Fibroblast of skin of left quadriceps (primary cell): ENCODE data around the gene TOPORS.
"Not testable (repeated sequence)": the region's sequence is repeated elsewhere in the genome, so short reads cannot be mapped to it uniquely, and the experiment has no call there.

Experiments
- DNase-seq, 2 experiments: peaks; one replicate each; pipeline ENCODE4 v3.0.0-alpha.2; 2013; ENCODE audit warnings: low read depth in 2 of 2

The TOPORS gene

DNA sequence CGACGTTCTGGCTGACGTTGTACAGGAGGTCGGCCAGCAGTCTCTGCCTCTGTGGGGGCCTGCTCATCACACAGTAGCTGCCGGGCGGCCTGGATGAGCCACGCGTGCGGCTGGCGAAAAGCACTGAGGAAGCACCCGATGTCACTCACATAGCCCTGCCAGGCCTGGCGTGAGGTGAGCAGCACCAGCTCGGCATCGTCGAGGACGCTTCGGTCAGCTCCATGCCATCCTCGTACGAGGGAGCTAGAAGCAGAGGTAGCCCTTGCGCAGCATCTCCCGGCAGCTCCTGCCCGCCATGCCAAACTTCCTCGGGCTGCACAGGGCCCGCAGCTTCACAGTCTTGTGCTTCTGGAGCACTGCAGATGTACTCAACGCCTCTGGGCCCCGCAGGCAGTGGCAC lies 14.4 kb upstream of the TOPORS start:
- no peak for DNase-seq

DNA sequence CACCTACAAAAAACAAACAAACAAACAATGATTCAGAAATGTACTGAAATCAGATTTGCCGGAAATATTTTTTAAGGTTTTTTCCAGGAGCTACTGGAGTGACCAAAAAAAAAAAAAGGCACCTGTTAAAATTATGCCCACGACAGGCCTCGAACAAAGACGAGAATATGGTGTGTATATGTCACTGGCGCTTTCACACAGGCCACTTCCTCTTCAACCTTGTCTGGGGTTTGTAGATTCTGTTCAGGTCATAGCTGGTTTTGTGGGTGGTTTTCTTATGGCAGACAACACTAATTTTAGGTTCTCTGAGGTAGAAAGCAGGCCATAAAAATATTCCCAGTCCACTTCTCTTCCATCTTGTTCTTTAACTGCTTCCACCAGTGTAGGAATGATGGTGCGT lies 13.6 kb upstream of the TOPORS start:
- DNase-seq: no peak

DNA sequence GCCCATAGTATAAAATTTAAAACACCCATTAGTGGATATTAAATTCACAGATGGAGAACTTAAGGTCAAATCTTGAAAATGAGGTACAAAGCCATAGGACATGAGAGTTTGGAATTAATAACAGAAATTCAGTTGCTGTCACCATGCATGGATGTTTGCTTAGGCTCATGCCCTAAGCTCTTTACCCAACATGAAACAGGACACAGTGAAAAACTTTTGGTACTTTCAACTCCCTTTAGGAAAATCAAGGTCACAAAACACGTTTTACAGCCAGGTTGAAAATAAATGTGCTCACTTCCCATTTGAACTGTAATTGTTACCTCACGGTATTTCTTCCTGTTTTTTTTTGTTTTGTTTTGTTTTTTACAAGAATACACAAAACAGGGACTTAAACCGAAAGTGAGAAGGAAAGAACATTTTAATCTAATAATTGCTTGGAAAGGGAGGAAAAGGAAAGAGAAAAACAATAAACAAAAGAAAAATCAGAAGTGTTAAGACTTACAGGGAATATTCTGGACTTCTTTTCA lies 6.1 kb upstream of the TOPORS start:
- no peak for DNase-seq

DNA sequence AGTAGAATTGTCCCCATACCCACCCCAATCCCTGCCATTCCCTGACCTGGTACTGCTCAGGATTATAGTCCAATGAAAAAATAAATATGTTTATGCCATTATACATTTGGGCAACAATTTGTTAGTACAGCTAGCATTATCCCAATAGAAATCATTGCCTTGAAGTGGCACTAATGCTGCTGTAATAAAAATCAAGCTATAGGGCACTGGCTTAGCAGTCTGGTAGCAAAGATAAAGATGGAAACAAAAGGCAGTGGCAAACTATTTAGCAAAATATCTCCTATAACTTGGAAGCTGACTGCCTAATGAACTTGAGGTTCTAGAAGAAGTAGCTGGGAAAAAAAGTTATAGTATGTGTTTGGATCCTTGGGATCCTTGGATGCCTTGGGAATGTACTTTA lies 2.2 kb upstream of the TOPORS start:
- no peak for DNase-seq

DNA sequence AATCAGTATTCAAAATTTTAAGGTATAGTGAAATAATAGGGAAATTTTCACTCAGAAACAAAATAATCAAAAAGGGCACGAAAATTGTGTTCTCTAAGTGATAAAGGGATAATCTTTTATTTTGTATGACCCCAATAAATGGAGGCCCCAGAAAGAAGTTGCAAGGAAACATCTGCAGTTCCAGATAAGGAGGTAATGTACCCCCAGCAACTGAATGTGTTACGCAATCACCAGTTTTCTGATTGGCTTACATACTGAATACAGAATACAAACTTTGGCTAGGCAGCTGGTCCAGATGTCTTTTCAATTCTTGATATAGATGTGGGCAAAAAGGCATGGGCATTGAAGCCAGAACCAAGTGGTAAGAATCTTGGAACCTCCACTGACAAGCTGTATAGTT lies 1.7 kb upstream of the TOPORS start:
- no peak for DNase-seq

DNA sequence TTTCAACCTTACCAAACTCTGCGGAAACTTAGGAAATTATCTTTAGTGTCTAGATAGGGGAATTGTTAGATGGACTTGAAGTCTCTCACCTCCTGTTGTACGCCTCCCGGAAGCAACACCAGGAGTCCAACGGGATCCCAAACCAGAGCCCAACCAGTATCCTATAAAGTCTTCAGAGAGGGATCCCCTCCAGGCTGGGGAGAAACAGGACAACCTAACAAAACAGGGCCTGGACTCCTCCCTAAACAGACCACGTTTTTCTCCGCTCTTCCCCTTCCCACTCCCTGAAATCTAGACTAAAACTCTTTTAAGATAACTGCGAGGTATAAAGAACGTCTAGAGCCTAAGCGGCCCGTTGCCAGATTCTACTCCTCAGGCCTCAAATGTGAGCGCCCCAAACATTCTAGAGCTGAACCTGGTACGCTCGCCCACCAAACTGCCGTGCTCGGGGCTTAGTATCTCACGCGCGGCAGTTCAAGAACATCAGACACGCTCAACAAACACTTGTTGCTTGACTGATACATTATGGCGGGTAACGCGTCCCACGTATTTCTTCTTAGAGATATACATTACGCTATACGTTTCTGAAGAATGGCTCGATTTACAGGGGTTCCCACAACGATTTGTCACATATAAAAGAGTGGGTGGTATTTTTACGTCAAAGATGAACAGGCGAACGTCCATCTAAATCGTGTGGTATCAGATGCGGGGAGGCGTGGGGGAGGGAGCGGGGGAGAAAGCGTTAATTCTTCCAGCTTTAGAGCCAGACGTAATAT lies 922 bp downstream of the TOPORS start:
- peak in 1 of 2 experiments; percentile 28 for DNase-seq

DNA sequence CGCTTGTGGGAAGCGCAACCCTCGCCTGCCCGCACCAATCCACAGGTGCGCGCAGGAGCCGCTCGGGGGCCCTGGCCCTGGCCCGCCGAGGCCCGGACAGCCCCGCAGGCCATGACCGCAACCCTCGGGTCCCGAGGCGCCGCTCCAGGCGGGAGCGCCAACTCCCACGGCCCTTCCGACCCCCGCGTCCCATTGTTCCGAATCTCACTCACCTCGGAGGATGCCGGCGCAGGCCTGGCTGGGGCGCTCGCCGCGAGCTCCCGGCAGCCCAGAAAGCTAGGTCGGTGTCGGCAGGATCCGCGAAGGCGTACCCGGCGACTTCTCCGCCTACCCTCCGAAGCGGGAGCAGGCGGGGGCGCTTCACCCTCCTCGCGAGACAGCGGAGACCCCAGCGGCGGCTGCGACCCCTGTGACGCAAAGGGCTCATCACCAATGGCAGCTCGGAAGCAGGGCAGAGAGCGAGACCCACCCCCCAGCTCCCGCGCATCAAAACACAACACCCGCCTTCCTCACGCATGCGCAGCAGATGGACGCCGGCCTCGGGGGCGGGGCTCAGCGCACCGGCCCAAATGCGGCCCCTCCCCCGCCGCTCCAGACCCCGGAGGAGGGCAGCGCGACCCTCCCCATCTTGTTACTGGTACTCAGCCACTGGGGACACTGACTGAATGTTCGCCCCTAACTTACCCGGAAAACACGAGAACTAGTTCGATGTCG lies 1.7 kb downstream of the TOPORS start:
- DNase-seq: peak; percentile 85

DNA sequence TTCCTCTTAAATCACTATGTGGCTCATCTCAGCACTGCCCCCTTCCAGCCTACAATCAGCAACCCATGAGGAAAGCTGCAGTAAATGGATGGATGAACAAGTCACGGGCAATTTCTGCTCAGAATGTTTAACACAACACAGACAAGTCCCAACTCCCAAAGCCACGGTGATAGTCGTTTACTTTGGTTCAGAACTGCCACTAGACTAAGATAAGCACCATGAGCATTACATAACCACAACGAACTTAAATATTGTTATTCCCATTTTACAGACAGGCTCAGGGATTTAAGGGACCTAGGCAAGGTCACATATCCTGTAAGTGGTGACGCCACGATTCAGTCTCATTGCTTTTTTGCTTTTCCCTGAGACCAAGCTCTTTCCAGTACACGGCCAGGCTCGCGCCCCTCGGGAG lies 2.2 kb downstream of the TOPORS start:
- DNase-seq: no peak

DNA sequence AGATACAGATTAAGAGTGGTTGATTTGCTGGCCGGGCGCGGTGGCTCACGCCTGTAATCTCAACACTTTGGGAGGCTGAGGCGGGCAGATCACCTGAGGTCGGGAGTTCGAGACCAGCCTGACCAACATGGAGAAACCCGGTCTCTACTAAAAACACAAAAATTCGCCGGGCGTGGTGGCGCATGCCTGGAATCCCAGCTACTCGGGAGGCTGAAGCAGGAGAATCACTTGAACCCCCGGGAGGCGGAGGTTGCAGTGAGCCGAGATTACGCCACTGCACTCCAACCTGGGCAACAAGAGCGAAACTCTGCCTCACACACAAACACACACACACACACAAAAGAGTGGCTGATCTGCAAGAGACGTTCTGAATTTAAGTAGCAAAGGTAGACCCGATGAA lies 4.2 kb downstream of the TOPORS start:
- not testable (repeated sequence) for DNase-seq

DNA sequence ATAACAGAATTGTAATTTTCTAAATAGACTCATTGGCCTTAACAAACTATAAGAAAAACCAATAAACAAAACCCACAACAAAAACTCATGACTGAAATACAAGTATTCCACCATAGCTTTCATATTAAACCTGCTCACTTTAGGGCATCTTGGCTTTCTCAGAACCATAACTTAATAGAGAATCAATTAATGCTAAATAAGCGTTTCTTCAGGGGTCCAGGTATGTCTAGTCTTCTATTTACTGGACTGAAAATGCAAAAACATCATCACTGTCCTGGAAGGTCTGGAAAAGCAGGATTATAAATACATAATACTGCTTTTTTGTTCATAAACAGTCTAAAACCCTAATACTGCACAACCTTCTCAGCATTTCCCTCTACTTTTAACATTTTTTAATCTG lies 6.5 kb downstream of the TOPORS start:
- DNase-seq: no peak

DNA sequence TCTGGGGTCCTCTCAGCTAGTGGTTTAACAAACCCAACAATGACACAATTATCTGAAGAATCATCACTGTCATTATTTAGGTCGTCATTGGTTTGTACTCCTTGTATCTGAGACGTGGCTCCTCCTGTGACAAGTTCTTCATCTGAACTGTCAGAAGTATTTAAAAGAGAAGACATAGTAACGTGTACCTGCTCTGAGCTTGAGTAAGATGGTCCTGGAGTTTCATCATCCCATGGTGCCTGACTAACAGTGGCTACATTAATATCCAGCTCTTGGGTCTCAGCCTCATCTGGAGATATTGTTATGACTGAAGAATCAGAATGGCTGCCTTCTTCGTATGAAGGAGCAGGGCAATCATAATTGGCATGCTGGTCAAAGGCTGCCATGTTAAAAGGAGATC lies 9.3 kb downstream of the TOPORS start:
- DNase-seq: no peak

DNA sequence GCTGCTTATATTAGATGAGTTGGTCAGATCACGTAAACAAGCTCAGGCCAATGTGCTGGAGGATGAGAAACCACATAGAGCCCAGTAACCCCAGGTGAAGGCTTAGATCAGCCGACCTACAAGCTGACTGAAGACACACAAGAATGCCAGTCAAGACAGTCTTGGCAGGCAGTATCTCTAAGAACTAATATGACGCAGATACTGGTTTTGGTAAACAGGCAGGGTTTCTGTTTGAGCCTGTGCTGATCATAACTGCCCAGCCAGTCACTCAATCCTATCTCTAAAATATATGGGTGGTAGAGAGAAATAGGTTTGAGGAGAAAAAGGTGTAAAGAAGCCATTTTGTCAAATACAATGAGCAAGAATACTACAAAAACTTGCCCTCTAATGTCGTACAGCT lies 18.6 kb downstream of the TOPORS start:
- no peak for DNase-seq

DNA sequence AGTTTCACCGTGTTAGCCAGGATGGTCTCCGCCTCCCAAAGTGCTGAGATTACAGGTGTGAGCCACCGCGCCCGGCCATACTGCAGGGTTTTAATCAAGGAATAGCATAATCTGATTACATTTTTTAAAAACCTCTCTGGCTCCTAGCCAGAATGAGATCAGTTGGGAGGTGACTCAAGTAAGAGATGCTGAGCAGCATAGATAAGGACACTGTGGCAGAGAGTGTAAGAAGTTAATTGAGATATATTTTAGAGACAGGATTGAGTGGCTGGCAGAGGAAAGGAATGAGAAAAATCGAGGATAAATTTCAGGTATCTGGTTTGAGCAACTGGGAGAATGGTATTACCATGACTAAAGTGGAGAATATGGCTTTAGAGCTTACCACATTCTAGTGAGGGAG lies 19.1 kb downstream of the TOPORS start:
- no peak for DNase-seq

DNA sequence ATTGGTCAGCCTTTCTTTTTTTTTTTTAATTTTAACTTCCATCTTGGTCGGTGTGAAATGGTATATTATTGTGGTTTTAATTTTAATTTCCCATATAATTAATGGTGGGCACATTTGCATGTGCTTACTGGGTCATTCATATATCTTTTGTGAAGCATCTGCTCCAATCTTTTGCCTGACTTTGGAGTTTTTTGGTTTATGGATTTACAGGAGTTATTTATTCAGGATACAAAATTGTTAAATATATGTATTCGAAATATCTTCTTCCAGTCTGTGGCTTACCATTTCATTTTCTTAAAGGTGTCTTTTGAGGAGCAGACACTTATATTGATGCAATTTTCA lies 25.7 kb downstream of the TOPORS start:
- DNase-seq: no peak

DNA sequence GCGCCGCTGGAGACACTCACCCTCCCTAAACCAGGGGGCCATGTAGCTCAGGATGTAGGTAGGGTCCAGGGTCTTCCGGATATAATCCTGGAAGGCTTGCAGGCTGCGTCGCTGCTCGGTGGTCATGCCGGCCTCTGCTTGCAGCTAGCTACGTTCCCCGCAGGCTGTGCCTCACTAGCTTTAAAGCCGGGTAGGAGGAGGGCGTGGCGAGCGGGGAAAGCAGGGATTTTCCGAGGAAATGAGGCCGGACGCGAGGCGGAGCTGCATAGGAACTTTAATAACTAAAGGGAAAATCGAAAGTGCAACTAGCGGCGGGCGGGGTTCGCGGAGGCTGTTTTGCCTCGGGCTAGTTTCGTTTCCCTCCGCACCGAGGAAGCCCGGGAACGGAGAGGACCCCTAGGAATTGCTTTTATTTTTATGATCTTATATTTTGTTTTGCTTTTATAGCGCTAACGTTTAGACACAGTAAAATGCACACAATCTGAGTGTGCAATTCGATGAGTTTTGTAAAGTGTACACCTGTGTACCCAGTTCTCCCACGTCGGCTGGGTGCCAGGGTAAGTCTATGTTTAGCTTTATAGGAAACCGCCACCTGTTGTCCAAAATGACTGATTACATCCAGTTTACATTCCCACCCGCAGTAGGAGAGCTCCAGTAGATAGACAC lies 26.2 kb downstream of the TOPORS start, which contains the start of gene RIGI:
RIGI (minus strand) TSS at position 156 of the 666 bp plus-strand sequence; CDS start at position 126, 30 bp downstream.
- DNase-seq: peak; percentile 70 to 79

DNA sequence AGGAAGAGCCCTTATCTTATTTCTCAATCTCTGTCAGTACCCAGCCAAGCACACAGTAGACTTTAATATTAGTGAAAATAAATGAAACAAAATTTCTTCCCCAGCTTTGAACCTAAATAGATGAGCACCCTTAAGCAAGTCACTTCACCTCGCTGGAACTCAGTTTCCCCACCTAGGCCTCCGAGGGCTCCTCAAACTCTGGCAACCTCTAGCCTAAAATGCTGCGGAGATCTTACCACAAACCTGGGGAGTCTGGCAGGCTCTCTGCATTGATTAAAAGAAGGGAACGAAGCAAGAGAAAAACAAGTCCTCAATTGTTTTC lies 26.7 kb downstream of the TOPORS start:
- no peak for DNase-seq

DNA sequence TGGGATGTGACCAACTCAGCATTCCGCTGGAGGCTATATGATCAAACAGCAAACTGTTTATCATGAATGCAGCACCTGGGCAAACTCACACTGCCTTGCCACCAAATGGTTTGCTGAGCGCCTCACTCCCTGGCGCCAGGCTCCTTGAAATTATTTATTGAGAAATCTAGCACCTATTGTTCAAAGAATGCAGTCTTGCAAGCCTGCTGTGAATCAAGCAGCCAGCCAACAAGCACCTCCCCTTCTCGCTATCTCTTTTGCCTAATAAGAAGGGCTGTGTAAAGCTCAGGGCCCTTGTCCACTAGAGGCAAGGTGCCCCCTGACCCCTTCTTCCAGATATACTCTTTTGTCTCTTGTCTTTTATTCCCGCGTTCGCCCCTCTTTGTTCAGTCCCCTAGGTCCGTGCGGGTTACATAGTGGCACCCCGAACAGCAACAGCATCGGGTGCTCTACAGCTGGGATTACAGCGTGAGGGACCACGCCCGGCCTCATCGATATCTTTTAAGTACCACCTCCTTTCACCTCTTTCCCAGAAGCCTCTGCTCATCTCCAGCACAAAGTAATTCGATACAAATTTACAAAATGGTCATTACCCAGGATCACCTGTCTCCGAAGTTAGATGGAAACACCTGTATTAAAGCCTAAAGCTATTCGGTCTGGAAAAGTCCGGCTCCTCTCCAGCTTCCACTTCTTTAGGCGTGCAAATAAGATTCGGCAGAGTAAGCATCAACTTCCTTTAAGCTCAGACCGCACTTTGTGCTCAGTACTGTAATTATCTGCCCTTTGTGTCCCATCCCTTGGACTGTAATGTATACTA lies 27.3 kb downstream of the TOPORS start:
- no peak for DNase-seq

DNA sequence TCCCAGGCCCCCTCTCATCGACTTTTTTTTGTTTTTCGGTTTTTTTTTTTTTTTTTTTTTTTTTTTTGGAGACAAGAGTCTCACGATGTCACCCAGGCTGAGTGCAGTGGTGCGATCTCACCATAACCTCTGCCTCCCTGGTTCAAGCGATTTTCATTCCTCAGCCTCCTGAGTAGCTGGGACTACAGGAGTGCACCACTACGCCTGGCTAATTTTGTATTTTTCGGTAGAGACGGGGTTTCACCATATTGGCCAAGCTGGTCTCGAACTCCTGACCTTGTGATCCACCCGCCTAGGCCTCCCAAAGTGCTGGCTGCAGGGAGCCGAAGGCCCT lies 27.9 kb downstream of the TOPORS start:
- DNase-seq: not testable (repeated sequence)

DNA sequence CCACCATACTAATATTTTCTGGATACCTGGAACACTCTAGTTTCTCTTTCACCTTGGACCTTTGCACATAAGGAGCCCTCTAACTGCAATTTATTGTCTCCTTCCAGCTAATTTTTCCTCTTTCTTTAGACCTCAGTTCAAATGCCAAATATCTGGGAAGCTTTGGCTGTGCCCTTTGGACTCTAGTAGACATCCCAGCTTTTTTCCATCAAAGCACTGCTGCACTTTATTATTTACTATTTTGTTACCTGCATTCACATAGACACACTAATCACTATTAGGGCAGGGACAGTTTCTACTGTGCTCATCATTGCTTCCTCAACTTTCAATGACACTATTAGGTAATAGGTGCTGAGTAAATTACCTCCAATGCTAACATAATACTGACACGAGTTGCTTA lies 28.5 kb downstream of the TOPORS start:
- no peak for DNase-seq

DNA sequence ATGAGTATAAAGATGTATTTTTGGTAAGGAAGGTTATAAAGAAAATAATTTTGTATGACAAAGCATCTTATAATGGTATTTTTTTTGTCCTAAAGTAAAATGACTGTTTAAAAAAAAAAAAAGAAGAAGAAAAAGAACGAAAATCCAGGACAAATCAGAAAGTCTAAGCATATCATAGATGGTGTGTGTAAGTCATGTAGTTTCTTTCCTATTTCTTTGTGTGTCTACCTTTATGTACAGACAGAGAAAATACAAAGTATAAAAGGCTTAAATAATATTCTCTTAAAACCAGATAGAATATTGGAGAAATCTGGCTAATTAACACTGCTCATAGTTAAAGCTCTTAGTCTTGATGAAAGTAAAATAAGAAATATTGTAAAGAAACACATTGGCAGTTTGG lies 34.1 kb downstream of the TOPORS start:
- DNase-seq: no peak

DNA sequence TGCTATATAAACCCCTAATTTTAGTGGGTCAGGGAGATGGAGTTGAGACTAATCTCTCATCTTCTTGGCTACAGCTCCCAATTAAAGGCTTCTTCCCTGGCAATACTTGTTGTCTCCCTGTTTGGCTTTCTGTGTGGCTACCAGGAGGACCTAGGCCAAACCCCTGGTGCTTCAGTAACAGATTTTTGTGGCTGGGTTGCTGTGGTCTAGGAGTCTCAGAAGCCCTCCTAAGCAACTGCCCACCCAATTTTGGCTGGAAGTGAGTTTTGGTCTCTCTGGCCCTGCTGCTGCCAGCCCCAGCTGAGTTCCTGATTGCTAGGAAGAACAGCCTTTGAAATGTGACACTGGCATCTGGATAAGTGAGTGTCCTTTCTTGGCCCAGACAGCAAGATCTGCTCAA lies 36.1 kb downstream of the TOPORS start:
- no peak for DNase-seq

DNA sequence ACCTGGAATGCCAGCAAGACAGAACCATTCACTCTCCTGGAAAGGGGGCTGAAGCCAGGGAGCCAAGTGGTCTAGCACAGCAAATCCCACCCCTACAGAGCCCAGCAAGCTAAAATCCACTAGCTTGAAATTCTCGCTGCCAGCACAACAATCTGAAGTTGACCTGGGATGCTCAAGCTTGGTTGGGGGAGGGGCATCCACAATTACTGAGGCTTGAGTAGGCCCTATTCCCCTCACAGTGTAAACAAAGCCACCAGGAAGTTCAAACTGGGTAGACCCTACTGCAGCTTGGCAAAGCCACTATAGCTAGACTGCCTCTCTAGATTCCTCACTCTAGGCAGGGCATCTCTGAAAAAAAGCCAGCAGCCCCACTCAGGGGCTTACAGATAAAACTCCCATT lies 43.7 kb downstream of the TOPORS start:
- no peak for DNase-seq
